Colonic mucosa (tissue), 4 donors: ENCODE data around the gene XNDC1N. TPM values are rescaled to one million over a fixed set of nuclear protein-coding genes. Genes with fewer than 3 reads are reported as not detected.

ENCODE experiments used
- DNase-seq: peaks from one replicate; pipeline ENCODE4 v3.0.0-alpha.2; 2020
- H3K27ac ChIP-seq: fragments of 200-600 bp; one replicate; pipeline ENCODE4 v1.8.0; 2021
- H3K27me3 ChIP-seq: fragments of 200-600 bp; one replicate; pipeline ENCODE4 v1.8.0; 2021
- H3K36me3 ChIP-seq: fragments of 200-600 bp; one replicate; pipeline ENCODE4 v1.8.0; 2021
- H3K4me1 ChIP-seq: fragments of 200-600 bp; one replicate; pipeline ENCODE4 v1.8.0; 2021; ENCODE audit warnings: mild to moderate bottlenecking
- H3K4me3 ChIP-seq: fragments of 200-600 bp; one replicate; pipeline ENCODE4 v1.8.0; 2021
- H3K9ac ChIP-seq, 2 donors: one replicate each; pipeline ENCODE4 v1.7.0; 2013; ENCODE audit warnings: control low read depth in 2 of 2, low read depth in 2 of 2, low read length in 2 of 2
- H3K9me3 ChIP-seq: fragments of 200-600 bp; one replicate; pipeline ENCODE4 v1.8.0; 2021
- CTCF ChIP-seq: fragments of 200-600 bp; IDR thresholded peaks from one replicate; pipeline ENCODE4 v1.8.0; 2022; ENCODE audit warnings: antibody characterized with exemption, mild to moderate bottlenecking
- intact Hi-C: fragments of 100-400 bp; cut with DNase I; formaldehyde crosslinking; loops from one replicate; pipeline ENCODE4 v1.14.1; 2022
- total RNA-seq, 2 donors: library from RNA; stranded (reverse); fragmentation: NEBNext Ultra II Directional in 1 of 2; extraction: Animal tissue kit (Norgen Biotek cat#: 25700) in 1 of 2; gene quantifications; one replicate each; pipeline ENCODE4 v1.2.1, GENCODE V29; 2021
- donor health status: healthy.
- donor health status: DM: no; HTN: no; CAD: no.
- donor health status: DM: no; HTN: no; CAD: no.

The XNDC1N gene
- total RNA-seq, 2 donors from 2014 or later = 7.9 to 13.3 TPM

GRCh38 chr11:71937826-71938225 is 9.4 kb upstream of the XNDC1N start:
- Histone ChIP-seq H3K27ac (no peak overlapping the region), H3K9ac (no peak overlapping the region), H3K4me1 (no peaks in the 10 kb centered on the region), H3K4me3 (no peak overlapping the region), H3K27me3 (no peaks in the 10 kb centered on the region), H3K9me3 (no peaks in the 10 kb centered on the region), H3K36me3 (no peaks in the 10 kb centered on the region)
- intact Hi-C loops = no loop called here
- no peak for DNase-seq
- no peak for TF ChIP-seq CTCF

GRCh38 chr11:71936825-71937224 is 8.4 kb upstream of the XNDC1N start:
- H3K36me3 ChIP-seq = no peaks in the 10 kb centered on the region
- H3K27ac ChIP-seq = no peak overlapping the region
- H3K4me3 ChIP-seq = no peak overlapping the region
- H3K9me3 ChIP-seq = no peaks in the 10 kb centered on the region
- no peaks in the 10 kb centered on the region for H3K4me1 ChIP-seq
- no peak for TF ChIP-seq CTCF
- H3K9ac ChIP-seq = no peak overlapping the region
- no peaks in the 10 kb centered on the region for H3K27me3 ChIP-seq
- intact Hi-C loops = no loop called here
- no peak for DNase-seq

GRCh38 chr11:71935338-71935925 is 7.0 kb upstream of the XNDC1N start:
- H3K4me1 ChIP-seq = no peaks in the 10 kb centered on the region
- H3K36me3 ChIP-seq = no peaks in the 10 kb centered on the region
- H3K27me3 ChIP-seq = no peaks in the 10 kb centered on the region
- H3K9me3 ChIP-seq = no peaks in the 10 kb centered on the region
- TF ChIP-seq CTCF = no peak
- no peak overlapping the region for H3K27ac ChIP-seq
- H3K4me3 ChIP-seq = no peak overlapping the region
- no peak for DNase-seq
- intact Hi-C loops = no loop called here
- no peak overlapping the region for H3K9ac ChIP-seq

- H3K9me3 ChIP-seq = no peaks in the 10 kb centered on the region
- H3K36me3 ChIP-seq = no peaks in the 10 kb centered on the region
- no peak overlapping the region for H3K4me3 ChIP-seq
- peaks cover 3% of the 10 kb centered on the region for H3K4me1 ChIP-seq
- intact Hi-C loops = no loop called here
- no peak for TF ChIP-seq CTCF
- no peak overlapping the region for H3K27ac ChIP-seq
- H3K27me3 ChIP-seq = no peaks in the 10 kb centered on the region
- no peak for DNase-seq
- no peak overlapping the region for H3K9ac ChIP-seq
Measured at GRCh38 chr11:71934213-71934612, 5.8 kb upstream of the XNDC1N start.

GRCh38 chr11:71933141-71933933 is 4.9 kb upstream of the XNDC1N start:
- Histone ChIP-seq H3K27ac (no peak overlapping the region), H3K27me3 (no peaks in the 10 kb centered on the region), H3K4me1 (peaks cover 3% of the 10 kb centered on the region), H3K4me3 (no peak overlapping the region), H3K36me3 (no peaks in the 10 kb centered on the region), H3K9me3 (no peaks in the 10 kb centered on the region), H3K9ac (no peak overlapping the region)
- no peak for TF ChIP-seq CTCF
- intact Hi-C loops = no loop called here
- no peak for DNase-seq
